A549 (cell line): ENCODE results near the gene BCAT1. TPM values are rescaled to one million over a fixed set of nuclear protein-coding genes. Genes with fewer than 3 reads are reported as not detected.

Source experiments
- ATAC-seq, 2 experiments: fragments of 200-7000 bp in 1 of 2; fragments of >200 bp in 1 of 2; cut with Nextera tagmentation in 1 of 2; cut with Tn5 transposase in 1 of 2; 3 replicates each; pipeline versions ENCODE4 v1.8.0 to v1.9.1; 2018 to 2020; ENCODE audit warnings: mild to moderate bottlenecking in 1 of 2, moderate library complexity in 1 of 2
- CTCF ChIA-PET: fragments of 300-600 bp; sonication (Branson Sonifier 250); formaldehyde crosslinking; extraction: SDS; loops from one replicate; lab custom pipeline; 2021; ENCODE audit warnings: antibody characterized with exemption, inconsistent platforms; lab: Yijun Ruan, JAX
- POLR2A ChIA-PET: fragments of 350-600 bp; formaldehyde crosslinking; extraction: SDS; loops from one replicate; lab custom pipeline; 2021; ENCODE audit warnings: antibody characterized with exemption, inconsistent platforms; lab: Yijun Ruan, JAX
- DNase-seq, 2 experiments: peaks; one replicate each; pipeline versions ENCODE4 v3.0.0 to v3.0.0-alpha.2; 2011 to 2016; ENCODE audit warnings: low read depth in 1 of 2, low spot score in 1 of 2
- FAIRE-seq: peaks from 2 replicates; lab custom pipeline; 2011; peaks lifted over from hg19 to GRCh38; lab: Jason Lieb, UNC
- H3K27ac ChIP-seq, 2 experiments: fragments of >200 bp; sonication (Bioruptor Twin); formaldehyde crosslinking; 3 replicates each; pipeline ENCODE4 v1.5.1; 2016 to 2017
- H3K4me1 ChIP-seq: fragments of >200 bp; sonication (Bioruptor Twin); formaldehyde crosslinking; 3 replicates; pipeline ENCODE4 v1.6.1; 2016
- H3K4me2 ChIP-seq: fragments of >200 bp; sonication (Bioruptor Twin); formaldehyde crosslinking; 3 replicates; pipeline ENCODE4 v1.6.1; 2016
- H3K4me3 ChIP-seq: fragments of >200 bp; sonication (Bioruptor Twin); formaldehyde crosslinking; 3 replicates; pipeline ENCODE4 v1.5.1; 2016
- H3K9me3 ChIP-seq: fragments of >200 bp; sonication (Bioruptor Twin); formaldehyde crosslinking; 3 replicates; pipeline ENCODE4 v1.6.1; 2016
- ATOH8 ChIP-seq: fragments of 250-450 bp; sonication (Bioruptor Pico); IDR thresholded peaks from 2 replicates; pipeline ENCODE4 v1.5.0; 2020; ENCODE audit warnings: low read depth, mild to moderate bottlenecking, moderate library complexity
- CBX2 ChIP-seq: fragments of 200-600 bp; sonication (generic); IDR thresholded peaks from 2 replicates; pipeline ENCODE4 v1.6.1; 2016; ENCODE audit warnings: low read depth, mild to moderate bottlenecking, borderline replicate concordance
- CHD4 ChIP-seq: fragments of 200-600 bp; sonication (generic); IDR thresholded peaks from 2 replicates; pipeline ENCODE4 v1.6.1; 2016; ENCODE audit warnings: antibody characterized with exemption, mild to moderate bottlenecking, borderline replicate concordance
- E2F6 ChIP-seq: IDR thresholded peaks from 2 replicates; pipeline ENCODE4 v1.6.1; 2012; ENCODE audit warnings: low read depth, borderline replicate concordance
- EHF ChIP-seq: fragments of 250-450 bp; sonication (Bioruptor Pico); IDR thresholded peaks from 2 replicates; pipeline ENCODE4 v1.5.0; 2020; ENCODE audit warnings: mild to moderate bottlenecking
- GATA3 ChIP-seq: IDR thresholded peaks from 2 replicates; pipeline ENCODE4 v1.6.1; 2012; ENCODE audit warnings: borderline replicate concordance
- HEYL ChIP-seq: fragments of 250-450 bp; sonication (Bioruptor Pico); IDR thresholded peaks from 2 replicates; pipeline ENCODE4 v1.8.0; 2021; ENCODE audit warnings: mild to moderate bottlenecking, moderate library complexity
- HOXB13 ChIP-seq: fragments of 250-450 bp; sonication (Bioruptor Pico); IDR thresholded peaks from 2 replicates; pipeline ENCODE4 v1.5.0; 2020; ENCODE audit warnings: low read depth, mild to moderate bottlenecking, moderate library complexity
- HOXB5 ChIP-seq: fragments of 250-450 bp; sonication (Bioruptor Pico); IDR thresholded peaks from 2 replicates; pipeline ENCODE4 v1.5.0; 2020; ENCODE audit warnings: mild to moderate bottlenecking, moderate library complexity
- KDM5A ChIP-seq: fragments of 200-600 bp; sonication (generic); IDR thresholded peaks from 2 replicates; pipeline ENCODE4 v1.6.1; 2016; ENCODE audit warnings: antibody characterized with exemption, mild to moderate bottlenecking
- MAX ChIP-seq: IDR thresholded peaks from 2 replicates; pipeline ENCODE4 v1.6.1; 2012
- MYC ChIP-seq: IDR thresholded peaks from 2 replicates; pipeline ENCODE4 v1.6.1; 2012; ENCODE audit warnings: mild to moderate bottlenecking, inconsistent platforms, low read length, improper control_type of control experiment, borderline replicate concordance
- NPAS2 ChIP-seq: fragments of 250-450 bp; sonication (Bioruptor Pico); IDR thresholded peaks from 2 replicates; pipeline ENCODE4 v1.8.0; 2022; ENCODE audit warnings: mild to moderate bottlenecking, moderate library complexity, borderline replicate concordance
- NR3C1 ChIP-seq: fragments of >200 bp; sonication (Bioruptor Twin); formaldehyde crosslinking; IDR thresholded peaks from 3 replicates; pipeline ENCODE4 v1.6.1; 2017
- PBX3 ChIP-seq: IDR thresholded peaks from 2 replicates; pipeline ENCODE4 v1.6.1; 2012
- RARB ChIP-seq: fragments of 250-450 bp; sonication (Bioruptor Pico); IDR thresholded peaks from 2 replicates; pipeline ENCODE4 v1.8.0; 2021; ENCODE audit warnings: mild to moderate bottlenecking, moderate library complexity
- RCOR1 ChIP-seq: fragments of 150-350 bp; IDR thresholded peaks from 2 replicates; pipeline ENCODE4 v1.6.1; 2014; ENCODE audit warnings: antibody characterized with exemption, low read length, low read depth
- RNF2 ChIP-seq: fragments of 200-600 bp; sonication (generic); IDR thresholded peaks from 2 replicates; pipeline ENCODE4 v1.6.1; 2016; ENCODE audit warnings: low read depth, mild to moderate bottlenecking, antibody characterized with exemption, moderate library complexity, borderline replicate concordance
- SREBF2 ChIP-seq: fragments of 450-650 bp; IDR thresholded peaks from 2 replicates; pipeline ENCODE4 v1.6.1; 2014; ENCODE audit warnings: mild to moderate bottlenecking, moderate library complexity
- TFCP2L1 ChIP-seq: fragments of 250-450 bp; sonication (Bioruptor Pico); IDR thresholded peaks from 2 replicates; pipeline ENCODE4 v1.5.0; 2021; ENCODE audit warnings: mild to moderate bottlenecking
- TP53 ChIP-seq: fragments of 250-450 bp; sonication (Bioruptor Pico); IDR thresholded peaks from 2 replicates; pipeline ENCODE4 v1.5.0; 2021; ENCODE audit warnings: mild to moderate bottlenecking, moderate library complexity
- WGBS: methylation state at CpG from one replicate; pipeline ENCODE4 v1.1.6; 2017; ENCODE audit errors: missing lambda C conversion rate; 5-methylcytosine and 5-hydroxymethylcytosine counted together
- polyA plus RNA-seq, 4 experiments: library from polyadenylated mRNA; depleted of rRNA in 3 of 4; stranded (reverse); fragments of >200 nt; fragmentation: RNase III in 1 of 4; extraction: RNeasy Plus Mini Kit Qiagen cat#74134 plus additional on column Dnase treatment in 1 of 4; gene quantifications; 2 replicates in 3 of 4; 3 replicates in 1 of 4; pipeline ENCODE4 v1.2.3, GENCODE V29; 2011 to 2017
- TF ChIP-seq, protein P1 (sequence below): fragments of >200 bp; sonication (Bioruptor Twin); formaldehyde crosslinking; IDR thresholded peaks from 3 replicates; pipeline ENCODE4 v1.6.1; 2016

BCAT1 gene
- polyA plus RNA-seq, 2 of the 4 experiments (the other 2 are of a cell fraction), result 10.5 to 14.6 TPM

- ChIA-PET CTCF (no interaction called here), POLR2A (no interaction called here)
- Histone ChIP-seq H3K4me3 (no peak overlapping the region), H3K4me2 (no peak overlapping the region), H3K9me3 (no peaks in the 10 kb centered on the region), H3K4me1 (no peaks in the 10 kb centered on the region), H3K27ac (no peak overlapping the region)
- ATAC-seq (no peak), DNase-seq (no peak), FAIRE-seq (no peak)
- TF ChIP-seq RCOR1 (no peak), CHD4 (no peak), TP53 (CRISPR knock-in tag) (no peak), ATOH8 (CRISPR knock-in tag) (no peak), GATA3 (no peak), KDM5A (no peak), TFCP2L1 (no peak), HOXB13 (CRISPR knock-in tag) (no peak), RARB (CRISPR knock-in tag) (no peak), PBX3 (no peak), RNF2 (no peak), CBX2 (no peak), NR3C1 (no peak)
Measured at GRCh38 chr12:24860546-24860945, 88.4 kb downstream of the BCAT1 start.

DNA sequence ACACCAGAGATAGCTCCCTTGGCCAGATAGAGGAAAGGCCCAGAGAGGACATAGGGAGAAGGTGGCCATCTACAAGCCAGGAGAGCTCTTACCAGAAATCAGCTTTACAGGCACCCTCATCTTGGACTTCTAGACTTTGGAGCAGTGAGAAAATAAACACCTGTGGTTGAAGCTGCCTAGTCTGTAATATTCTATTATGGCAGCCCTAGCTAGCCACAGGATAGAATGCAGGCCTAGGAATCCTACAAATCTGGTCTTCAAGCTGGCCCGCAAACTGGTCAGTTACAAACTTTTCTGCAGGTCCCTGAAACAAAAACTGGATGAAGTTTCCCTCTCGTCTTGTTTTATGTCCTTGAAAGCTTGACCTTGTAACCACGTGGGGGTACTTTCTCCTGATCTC lies 92.4 kb downstream of the BCAT1 start:
- TF ChIP-seq EHF (CRISPR knock-in tag), result no peak
- TF ChIP-seq HEYL (CRISPR knock-in tag), result no peak
- no peak for TF ChIP-seq MYC
- no peak for TF ChIP-seq HOXB5 (CRISPR knock-in tag)
- no peak for TF ChIP-seq SREBF2
- TF ChIP-seq MAX, result no peak
- no peak for TF ChIP-seq E2F6
- no peak for TF ChIP-seq NPAS2 (CRISPR knock-in tag)
- TF ChIP-seq, protein P1, sequence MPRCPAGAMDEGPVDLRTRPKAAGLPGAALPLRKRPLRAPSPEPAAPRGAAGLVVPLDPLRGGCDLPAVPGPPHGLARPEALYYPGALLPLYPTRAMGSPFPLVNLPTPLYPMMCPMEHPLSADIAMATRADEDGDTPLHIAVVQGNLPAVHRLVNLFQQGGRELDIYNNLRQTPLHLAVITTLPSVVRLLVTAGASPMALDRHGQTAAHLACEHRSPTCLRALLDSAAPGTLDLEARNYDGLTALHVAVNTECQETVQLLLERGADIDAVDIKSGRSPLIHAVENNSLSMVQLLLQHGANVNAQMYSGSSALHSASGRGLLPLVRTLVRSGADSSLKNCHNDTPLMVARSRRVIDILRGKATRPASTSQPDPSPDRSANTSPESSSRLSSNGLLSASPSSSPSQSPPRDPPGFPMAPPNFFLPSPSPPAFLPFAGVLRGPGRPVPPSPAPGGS, result no peak
- TF ChIP-seq NR3C1, result no peak
- TF ChIP-seq ATOH8 (CRISPR knock-in tag), result no peak
- TF ChIP-seq PBX3, result no peak
- TF ChIP-seq RCOR1, result no peak
- TF ChIP-seq, all 56 proteins: peak for 0
- CTCF ChIA-PET, result interaction anchor here (0.6 kb wide), 1 partner anchor 1191 kb away, joined by 3 read pairs; no protein-coding TSS in a partner anchor
- POLR2A ChIA-PET, result no interaction called here

More for the DNA sequence above, 92.4 kb downstream of the BCAT1 start:
- no peak overlapping the region for H3K4me2 ChIP-seq
- no peak for DNase-seq
- H3K4me3 ChIP-seq, result no peak overlapping the region
- peaks cover 4% of the 10 kb centered on the region; the same call in 1 of the 3 replicates for H3K4me1 ChIP-seq
- no peak for FAIRE-seq
- no peak overlapping the region for H3K27ac ChIP-seq
- no peaks in the 10 kb centered on the region for H3K9me3 ChIP-seq
- WGBS, result 78% methylated on average over 3 of the region's 3 CpGs
- ATAC-seq, result no peak
